ENCODE results near the gene MMP28. TPM values are rescaled to one million over a fixed set of nuclear protein-coding genes. Genes with fewer than 3 reads are reported as not detected.

The MMP28 gene
- total RNA-seq, 1 donor from 2014 or later, result 0.17 TPM

DNA sequence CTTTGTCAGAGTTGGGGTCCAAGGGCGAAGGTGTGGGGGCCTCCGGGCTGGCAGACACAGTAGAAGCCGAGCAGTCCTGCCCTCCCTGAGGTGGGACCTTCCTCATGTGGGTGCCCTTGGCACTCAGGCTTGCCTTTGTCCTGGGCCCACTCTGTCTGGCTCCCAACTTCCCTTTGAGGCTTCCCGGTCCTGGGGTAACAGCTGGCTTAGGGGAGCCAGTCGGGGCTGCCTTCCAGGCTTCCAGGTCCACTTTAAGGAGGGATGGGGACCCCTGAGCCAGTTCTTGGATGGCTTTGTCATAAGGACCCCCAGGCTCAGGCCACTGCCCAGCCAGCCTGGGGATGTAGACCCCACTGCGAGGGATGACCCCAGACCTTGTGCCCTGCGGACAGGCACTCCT lies 50.2 kb downstream of the MMP28 start:
- peaks cover 70% of the 10 kb centered on the region for H3K27me3 ChIP-seq (ENCODE audit: control insufficient read depth, insufficient read depth, low read length)
- H3K36me3 ChIP-seq (ENCODE audit: control insufficient read depth, insufficient read depth, low read length), result no peaks in the 10 kb centered on the region
- TF ChIP-seq, protein P1, sequence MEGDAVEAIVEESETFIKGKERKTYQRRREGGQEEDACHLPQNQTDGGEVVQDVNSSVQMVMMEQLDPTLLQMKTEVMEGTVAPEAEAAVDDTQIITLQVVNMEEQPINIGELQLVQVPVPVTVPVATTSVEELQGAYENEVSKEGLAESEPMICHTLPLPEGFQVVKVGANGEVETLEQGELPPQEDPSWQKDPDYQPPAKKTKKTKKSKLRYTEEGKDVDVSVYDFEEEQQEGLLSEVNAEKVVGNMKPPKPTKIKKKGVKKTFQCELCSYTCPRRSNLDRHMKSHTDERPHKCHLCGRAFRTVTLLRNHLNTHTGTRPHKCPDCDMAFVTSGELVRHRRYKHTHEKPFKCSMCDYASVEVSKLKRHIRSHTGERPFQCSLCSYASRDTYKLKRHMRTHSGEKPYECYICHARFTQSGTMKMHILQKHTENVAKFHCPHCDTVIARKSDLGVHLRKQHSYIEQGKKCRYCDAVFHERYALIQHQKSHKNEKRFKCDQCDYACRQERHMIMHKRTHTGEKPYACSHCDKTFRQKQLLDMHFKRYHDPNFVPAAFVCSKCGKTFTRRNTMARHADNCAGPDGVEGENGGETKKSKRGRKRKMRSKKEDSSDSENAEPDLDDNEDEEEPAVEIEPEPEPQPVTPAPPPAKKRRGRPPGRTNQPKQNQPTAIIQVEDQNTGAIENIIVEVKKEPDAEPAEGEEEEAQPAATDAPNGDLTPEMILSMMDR (IDR thresholded peaks at IDR 0.05; ENCODE audit: insufficient read depth, low read length, poor library complexity, severe bottlenecking), result no peak
- no peak for DNase-seq (ENCODE audit: low read depth)
- no peak overlapping the region for H3K4me3 ChIP-seq (ENCODE audit: low read depth, low read length)

DNA sequence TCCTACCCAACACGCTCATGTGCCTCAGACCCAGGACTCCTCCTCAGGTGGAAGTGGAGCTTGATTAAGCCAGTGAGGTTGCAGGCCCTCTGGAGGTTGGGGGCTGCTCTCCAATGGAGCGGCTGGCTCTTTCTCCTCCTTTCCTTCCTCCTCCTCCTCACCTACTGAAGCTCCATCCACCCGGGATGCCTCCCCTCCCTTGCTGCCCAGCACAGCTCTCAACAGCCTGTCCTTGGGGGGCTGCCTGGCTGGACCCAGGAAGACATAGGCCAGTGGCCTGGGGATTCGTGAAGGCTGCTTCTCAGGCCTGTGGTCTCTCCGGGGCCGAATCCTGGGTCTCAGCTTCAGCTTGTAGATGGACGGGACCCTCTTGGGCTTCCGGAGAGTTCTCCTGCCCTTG lies 50.6 kb downstream of the MMP28 start:
- DNase-seq (ENCODE audit: low read depth), result no peak
- no peak overlapping the region for H3K4me3 ChIP-seq (ENCODE audit: low read depth, low read length)

DNA sequence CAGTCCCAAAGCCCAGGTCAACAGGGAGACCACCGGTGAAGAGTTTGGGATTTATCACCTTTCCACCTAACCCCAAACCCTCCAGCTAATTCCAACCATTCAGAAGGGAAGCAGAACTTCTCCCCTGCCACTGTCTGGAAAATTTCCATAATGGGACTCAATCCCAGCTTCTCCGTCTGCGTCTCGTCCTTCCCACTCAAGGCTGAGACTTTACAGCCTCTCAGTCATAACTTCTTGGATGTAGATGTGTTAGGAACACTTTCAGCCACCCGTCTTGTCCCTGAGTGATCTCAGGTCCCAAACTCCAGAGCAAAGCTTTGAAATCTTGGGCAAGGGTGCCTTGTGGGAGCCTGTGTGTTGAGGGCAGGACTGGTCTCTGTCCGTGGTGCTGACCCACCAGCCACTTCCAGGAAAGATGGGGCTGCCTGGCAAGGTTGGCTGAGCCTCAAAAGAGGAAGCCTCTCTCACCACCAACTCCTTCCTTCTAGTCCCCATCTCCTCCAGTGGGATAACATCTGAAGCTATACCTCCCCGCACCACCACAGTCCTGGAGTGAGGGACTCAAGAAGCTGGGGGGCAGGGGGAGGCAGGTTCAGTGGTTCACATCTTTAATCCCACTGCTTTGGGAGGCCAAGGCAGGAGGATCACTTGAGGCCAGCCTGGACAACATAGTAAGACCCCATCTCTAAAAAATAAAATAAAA lies 51.7 kb downstream of the MMP28 start:
- Histone ChIP-seq H3K4me3 (ENCODE audit: low read depth, low read length) (no peak overlapping the region), H3K27me3 (ENCODE audit: control insufficient read depth, insufficient read depth, low read length) (peaks cover 68% of the 10 kb centered on the region), H3K36me3 (ENCODE audit: control insufficient read depth, insufficient read depth, low read length) (no peaks in the 10 kb centered on the region)
- TF ChIP-seq, protein P1 (IDR thresholded peaks at IDR 0.05; ENCODE audit: insufficient read depth, low read length, poor library complexity, severe bottlenecking), result no peak
- DNase-seq (ENCODE audit: low read depth), result no peak

More for the DNA sequence above, 50.6 kb downstream of the MMP28 start:
- TF ChIP-seq, protein P1 (IDR thresholded peaks at IDR 0.05; ENCODE audit: insufficient read depth, low read length, poor library complexity, severe bottlenecking), result no peak
- H3K27me3 ChIP-seq (ENCODE audit: control insufficient read depth, insufficient read depth, low read length), result peaks cover 70% of the 10 kb centered on the region
- no peaks in the 10 kb centered on the region for H3K36me3 ChIP-seq (ENCODE audit: control insufficient read depth, insufficient read depth, low read length)

DNA sequence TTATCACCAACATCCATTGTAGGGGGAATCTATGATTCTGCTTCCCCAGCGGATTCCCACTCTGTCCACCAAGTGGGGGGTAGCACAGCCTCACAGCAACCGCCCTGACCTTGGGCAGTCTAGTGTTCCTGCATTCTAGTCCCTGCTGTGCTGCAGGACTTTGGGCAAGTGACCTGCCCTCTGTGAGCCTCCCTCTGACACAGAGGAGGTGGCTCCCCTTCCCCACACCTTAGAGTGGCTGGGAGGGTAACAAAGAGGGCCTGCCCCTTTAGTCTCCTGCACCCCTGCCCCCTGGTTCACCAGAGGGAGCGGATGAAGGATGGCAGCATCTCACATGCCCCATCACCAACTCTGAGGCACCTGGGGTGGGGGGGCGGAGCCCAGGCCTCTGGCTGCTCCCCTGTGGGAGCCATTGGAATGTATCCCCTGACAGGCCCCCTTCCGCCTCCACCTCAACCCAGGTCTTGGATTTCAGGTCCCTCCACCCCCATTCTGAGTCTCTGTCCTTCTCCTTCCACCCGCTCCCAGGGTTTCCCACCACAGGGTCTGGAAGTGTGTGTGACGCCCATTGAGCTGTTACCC lies 52.5 kb downstream of the MMP28 start:
- no peak for DNase-seq (ENCODE audit: low read depth)
- Histone ChIP-seq H3K4me3 (ENCODE audit: low read depth, low read length) (no peak overlapping the region), H3K36me3 (ENCODE audit: control insufficient read depth, insufficient read depth, low read length) (no peaks in the 10 kb centered on the region), H3K27me3 (ENCODE audit: control insufficient read depth, insufficient read depth, low read length) (peaks cover 66% of the 10 kb centered on the region)
- TF ChIP-seq, protein P1 (IDR thresholded peaks at IDR 0.05; ENCODE audit: insufficient read depth, low read length, poor library complexity, severe bottlenecking), result no peak

DNA sequence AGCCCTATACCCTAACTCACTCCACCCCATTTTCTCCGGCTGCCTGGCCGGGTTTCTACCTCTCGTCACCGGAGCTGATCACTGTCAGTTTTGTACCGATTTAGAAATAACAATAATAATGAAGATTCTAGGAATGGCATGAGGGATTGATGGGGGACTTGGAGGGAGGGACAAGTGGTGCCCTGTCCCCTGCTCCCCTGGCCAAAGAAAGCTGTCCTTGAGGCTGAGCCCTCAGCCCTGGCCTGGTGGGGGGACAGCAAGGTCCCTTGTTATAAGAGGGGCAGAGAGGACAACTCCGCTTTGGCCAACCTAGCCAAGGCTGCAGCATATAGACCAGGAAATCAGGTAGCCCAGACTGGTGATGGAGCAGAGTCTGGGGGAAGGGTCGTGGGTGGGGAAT lies 52.9 kb downstream of the MMP28 start:
- no peak for DNase-seq (ENCODE audit: low read depth)
- H3K27me3 ChIP-seq (ENCODE audit: control insufficient read depth, insufficient read depth, low read length), result peaks cover 62% of the 10 kb centered on the region
- H3K36me3 ChIP-seq (ENCODE audit: control insufficient read depth, insufficient read depth, low read length), result no peaks in the 10 kb centered on the region
- TF ChIP-seq, protein P1 (IDR thresholded peaks at IDR 0.05; ENCODE audit: insufficient read depth, low read length, poor library complexity, severe bottlenecking), result no peak
- H3K4me3 ChIP-seq (ENCODE audit: low read depth, low read length), result no peak overlapping the region
